GM21737 (cell line): ENCODE measurements around the gene IL17RD.

Source experiments
- ATAC-seq: cut with Tn5 transposase; IDR thresholded peaks from one replicate; pipeline ENCODE4 v1.9.1; 2021; ENCODE audit warnings: mild to moderate bottlenecking, moderate library complexity; ENCODE audit not compliant: unreplicated experiment

IL17RD gene

GRCh38 chr3:57133157-57133556 is 32.0 kb downstream of the IL17RD start:
- ATAC-seq = no peak

- no peak for ATAC-seq
Measured at GRCh38 chr3:57132674-57133073, 32.5 kb downstream of the IL17RD start.

- ATAC-seq = no peak
Measured at GRCh38 chr3:57131210-57131588, 34.0 kb downstream of the IL17RD start.

- no peak for ATAC-seq
Measured at GRCh38 chr3:57130571-57131209, 34.5 kb downstream of the IL17RD start.

GRCh38 chr3:57128826-57129667 is 36.1 kb downstream of the IL17RD start:
- no peak for ATAC-seq

GRCh38 chr3:57127891-57128518 is 37.1 kb downstream of the IL17RD start:
- ATAC-seq = no peak

GRCh38 chr3:57126244-57126643 is 38.9 kb downstream of the IL17RD start:
- no peak for ATAC-seq

GRCh38 chr3:57120451-57121174 is 44.5 kb downstream of the IL17RD start:
- no peak for ATAC-seq

- no peak for ATAC-seq
Measured at GRCh38 chr3:57120040-57120439, 45.1 kb downstream of the IL17RD start.

GRCh38 chr3:57118254-57118653 is 46.9 kb downstream of the IL17RD start:
- no peak for ATAC-seq

- no peak for ATAC-seq
Measured at GRCh38 chr3:57116501-57116900, 48.7 kb downstream of the IL17RD start.

- ATAC-seq = no peak
Measured at GRCh38 chr3:57112206-57112605, 52.9 kb downstream of the IL17RD start.

GRCh38 chr3:57110798-57111197 is 54.4 kb downstream of the IL17RD start:
- no peak for ATAC-seq

GRCh38 chr3:57110214-57110613 is 54.9 kb downstream of the IL17RD start:
- no peak for ATAC-seq

- no peak for ATAC-seq
Measured at GRCh38 chr3:57109437-57110199, 55.5 kb downstream of the IL17RD start.

- ATAC-seq = no peak
Measured at GRCh38 chr3:57108684-57109083, 56.5 kb downstream of the IL17RD start.

- ATAC-seq = no peak
Measured at GRCh38 chr3:57105585-57105984, 59.6 kb downstream of the IL17RD start.

- no peak for ATAC-seq
Measured at GRCh38 chr3:57100046-57100695, 65.0 kb downstream of the IL17RD start.

GRCh38 chr3:57098418-57099310 is 66.5 kb downstream of the IL17RD start:
- no peak for ATAC-seq
